ENCODE results near the gene BDKRB1.

Gene BDKRB1

DNA sequence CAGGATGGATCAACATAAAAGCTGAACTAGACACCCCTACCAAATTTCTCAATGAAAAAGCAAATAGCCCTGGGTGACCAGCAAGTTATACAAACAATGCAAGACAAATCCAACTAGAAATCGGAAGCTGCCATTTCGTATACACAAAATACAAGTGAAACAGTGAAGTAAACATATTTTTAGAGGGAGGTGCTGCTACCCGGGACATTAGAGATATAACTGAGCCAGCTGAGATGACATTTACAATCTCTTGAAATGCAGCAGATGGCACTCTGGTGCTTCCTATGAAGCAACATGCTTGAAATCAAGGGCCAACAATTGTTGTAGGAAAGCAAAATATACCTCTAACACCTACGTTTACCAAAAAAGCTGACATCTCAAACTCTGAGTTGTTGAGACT, 25.5 kb downstream of the BDKRB1 start:
- no peak for DNase-seq (ENCODE audit: low read depth in 2 of 2)

DNA sequence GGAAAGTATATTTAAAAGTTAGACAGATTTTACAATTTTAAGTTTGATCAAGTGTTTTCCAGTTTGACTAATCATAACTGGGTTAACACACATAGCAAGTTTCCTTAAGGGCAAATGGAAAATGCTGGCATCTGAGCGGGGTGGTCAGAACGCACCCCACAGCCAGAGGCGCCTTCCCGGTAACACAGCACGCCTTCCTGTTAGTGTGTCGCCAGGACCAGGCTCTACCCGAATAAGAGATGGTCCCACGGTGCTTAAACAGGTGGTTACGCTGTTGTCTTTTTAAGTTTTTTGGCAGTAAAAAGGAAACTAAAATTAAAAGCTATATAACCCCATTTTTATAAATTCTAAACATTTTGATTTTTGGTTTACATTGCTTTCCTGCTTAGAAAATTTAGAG, 28.0 kb downstream of the BDKRB1 start:
- no peak for DNase-seq (ENCODE audit: low read depth in 2 of 2)

DNA sequence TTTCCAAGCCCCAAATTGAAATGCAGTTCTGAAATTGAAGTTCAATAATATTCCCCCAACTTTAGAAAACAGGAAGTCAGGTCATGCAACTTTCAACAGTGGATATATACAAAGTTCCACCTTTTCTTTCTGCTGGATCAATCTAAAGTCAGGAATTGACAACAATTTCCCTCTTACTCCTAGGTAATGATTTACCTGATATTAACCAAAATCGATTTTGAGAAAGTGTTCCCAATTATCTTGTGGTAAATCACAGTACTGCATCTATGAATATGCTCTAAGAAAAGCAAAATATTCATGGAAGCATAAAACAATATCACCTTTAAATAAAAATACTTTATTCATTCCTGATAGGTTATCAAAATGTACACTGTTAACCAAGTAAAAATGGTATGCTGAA, 28.4 kb downstream of the BDKRB1 start:
- DNase-seq (ENCODE audit: low read depth in 2 of 2) = no peak

DNA sequence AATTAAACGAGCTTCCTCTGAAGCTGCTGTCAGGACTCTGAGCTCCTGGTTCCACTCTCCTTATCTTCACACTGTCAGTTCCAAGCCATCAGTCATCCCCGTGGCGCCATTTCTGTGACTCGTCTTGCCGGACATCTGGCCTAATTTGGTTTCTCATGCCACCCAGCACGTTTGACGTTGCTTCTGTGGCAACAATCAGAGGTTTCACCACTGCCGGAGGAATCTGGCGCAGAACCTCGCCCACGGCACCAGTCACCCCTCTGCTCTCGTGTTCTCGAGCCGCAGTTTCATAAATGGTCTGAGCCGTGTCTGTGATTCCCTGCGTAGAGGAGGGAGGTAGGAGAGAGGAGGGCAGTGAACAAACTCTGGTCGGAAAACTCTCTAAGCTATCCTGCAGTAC, 29.7 kb downstream of the BDKRB1 start:
- DNase-seq (ENCODE audit: low read depth in 2 of 2) = no peak

DNA sequence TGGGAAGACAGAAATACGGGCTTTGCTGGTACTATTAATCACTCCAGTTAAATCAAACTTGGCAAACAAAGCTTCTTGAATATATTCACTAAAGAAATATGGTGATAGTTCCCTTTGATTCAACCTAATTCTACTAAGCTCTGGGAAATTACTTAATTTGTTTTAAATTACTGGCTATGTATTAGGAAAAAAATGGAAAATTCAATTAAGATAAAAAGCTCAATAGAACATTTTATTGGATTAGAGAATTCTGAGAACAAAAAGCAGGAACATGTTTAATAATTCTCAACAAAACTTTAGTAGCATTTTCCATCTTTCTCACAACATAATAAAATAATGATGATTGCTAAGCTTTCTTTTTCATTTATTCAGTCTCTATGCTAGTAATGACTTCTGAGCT, 30.2 kb downstream of the BDKRB1 start:
- DNase-seq (ENCODE audit: low read depth in 2 of 2) = no peak

DNA sequence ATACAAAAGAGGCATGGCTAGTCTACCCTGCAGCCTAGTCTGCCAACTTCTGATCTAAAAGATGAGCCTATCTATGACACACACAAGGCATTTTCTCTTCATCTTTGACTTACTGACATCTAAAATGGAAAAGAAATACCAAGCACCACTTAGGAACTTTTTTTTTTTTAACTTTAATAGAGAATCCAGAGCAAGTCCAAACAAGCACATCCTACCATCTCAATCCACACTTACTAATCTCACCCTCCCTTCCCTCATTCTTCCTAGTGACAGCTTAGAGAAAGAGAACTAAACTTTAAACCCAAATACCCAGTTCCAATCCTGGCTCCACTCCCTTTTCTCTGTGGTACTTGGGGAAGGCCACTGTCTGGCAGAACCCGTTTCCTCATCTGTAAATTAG, 31.8 kb downstream of the BDKRB1 start:
- no peak for DNase-seq (ENCODE audit: low read depth in 2 of 2)

DNA sequence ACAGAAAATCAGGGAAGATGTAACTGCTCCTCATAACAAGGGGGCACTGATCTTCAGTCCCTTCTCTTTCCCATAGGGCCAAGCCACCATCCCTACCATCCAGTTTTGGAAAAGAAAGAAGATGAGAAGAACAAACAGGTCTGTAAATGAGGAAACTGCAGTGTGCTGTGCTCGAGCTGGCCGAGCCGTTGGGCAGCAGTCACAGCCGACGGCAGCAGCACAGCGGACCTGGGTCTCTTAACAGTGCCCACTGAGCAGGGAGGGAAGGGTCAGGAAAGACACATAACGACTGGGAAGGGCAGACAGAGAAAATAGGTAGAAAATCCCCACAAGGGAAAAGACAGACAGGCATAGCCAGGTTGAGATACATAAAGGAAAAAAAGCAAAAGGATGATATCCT, 38.2 kb downstream of the BDKRB1 start:
- no peak for DNase-seq (ENCODE audit: low read depth in 2 of 2)

DNA sequence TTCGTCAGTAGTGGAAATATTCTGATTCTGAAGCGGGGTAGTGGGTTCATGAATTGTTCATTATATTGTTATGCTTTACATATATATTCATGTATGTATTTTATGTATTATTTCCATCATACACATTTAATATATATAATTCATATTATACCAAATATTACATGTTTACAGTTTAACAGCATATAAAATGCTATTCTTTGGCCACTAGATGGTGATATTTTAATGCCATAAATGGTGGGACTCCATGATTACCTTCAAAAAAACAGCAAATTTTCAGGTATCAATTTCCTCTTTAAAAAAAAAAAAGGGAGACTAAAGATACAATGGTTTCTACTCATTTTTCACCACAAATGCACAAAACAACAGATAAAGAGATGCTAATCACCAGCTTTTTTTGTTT, 41.0 kb downstream of the BDKRB1 start:
- no peak for DNase-seq (ENCODE audit: low read depth in 2 of 2)

DNA sequence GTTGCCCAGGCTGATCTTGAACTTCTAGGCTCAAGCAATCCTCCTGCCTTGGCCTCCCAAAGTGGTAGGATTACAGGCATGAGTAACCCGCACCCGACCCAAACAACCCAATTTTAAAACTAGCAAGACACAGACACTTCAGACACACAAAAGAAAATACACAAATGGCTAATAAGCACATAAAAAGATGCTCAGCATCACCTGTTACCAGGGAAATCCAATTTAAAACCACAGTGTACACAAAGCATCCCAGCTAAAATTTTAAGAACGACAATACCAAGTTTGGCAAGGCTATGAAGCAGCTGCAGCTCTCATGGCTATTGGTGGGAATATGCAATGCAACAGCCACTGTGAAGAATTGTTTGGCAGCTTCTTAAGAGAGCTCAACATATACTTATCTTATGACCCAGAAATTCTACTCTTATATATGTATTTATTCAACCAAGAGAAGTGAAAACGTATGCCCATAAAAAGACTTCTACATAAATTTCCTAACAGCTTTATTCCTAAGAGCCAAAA, 42.0 kb downstream of the BDKRB1 start:
- DNase-seq (ENCODE audit: low read depth in 2 of 2) = no peak

DNA sequence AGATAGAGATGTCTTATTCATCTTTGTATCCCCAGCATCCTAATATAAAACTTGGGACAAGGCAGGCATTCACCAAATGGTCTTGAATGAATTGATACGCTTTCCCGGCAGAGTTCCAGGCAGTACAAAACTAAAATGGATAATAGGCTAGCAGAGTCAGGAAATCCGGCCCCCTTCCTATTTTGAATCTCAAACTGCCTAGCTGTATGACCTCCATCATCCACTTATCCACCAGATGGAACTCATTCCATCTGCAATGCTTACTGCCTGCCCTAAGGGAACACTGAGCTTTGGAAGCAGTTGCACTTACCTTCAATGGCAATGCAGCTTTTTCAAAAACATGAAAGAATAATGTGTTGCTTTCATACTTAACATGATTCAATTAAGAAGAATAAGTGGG, 43.4 kb downstream of the BDKRB1 start:
- no peak for DNase-seq (ENCODE audit: low read depth in 2 of 2)

DNA sequence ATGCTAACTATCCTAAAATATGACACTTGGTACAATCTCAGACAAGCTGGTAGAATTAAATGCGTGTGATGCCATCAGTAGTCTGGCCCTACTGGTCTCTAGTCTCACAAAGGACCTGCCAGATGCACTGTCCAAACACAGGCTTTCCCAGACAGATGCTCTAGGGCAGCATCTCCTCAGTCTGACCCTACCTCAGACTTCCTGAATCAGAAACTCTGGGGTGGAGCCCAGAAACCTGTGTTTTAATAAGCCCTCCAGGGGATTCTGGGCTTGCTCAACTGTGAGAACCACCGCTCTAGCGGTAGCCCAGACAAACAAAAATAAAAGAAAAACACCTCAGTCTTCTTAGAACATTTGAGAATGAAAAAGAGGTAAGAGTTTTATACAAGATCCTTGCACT, 48.0 kb downstream of the BDKRB1 start:
- DNase-seq (ENCODE audit: low read depth in 2 of 2) = no peak

DNA sequence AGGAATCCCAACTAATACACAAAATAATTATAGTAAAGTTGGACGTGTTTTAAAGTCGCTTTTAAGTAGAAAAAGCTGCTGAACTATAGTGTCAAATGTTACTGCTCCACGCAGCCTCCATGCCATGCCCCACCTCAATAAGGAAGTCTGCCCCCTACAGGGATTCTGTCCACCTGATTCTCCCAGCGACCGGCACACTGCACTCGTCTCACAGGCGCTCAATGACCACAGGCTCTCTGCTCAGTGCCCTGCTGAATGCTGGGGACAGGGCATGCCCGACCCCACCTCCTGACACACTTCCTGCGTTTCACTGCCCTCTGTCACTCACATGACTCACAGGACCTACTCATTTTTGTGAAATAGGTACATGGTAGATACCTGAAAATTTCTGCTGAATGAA, 48.9 kb downstream of the BDKRB1 start:
- DNase-seq (ENCODE audit: low read depth in 2 of 2) = no peak

DNA sequence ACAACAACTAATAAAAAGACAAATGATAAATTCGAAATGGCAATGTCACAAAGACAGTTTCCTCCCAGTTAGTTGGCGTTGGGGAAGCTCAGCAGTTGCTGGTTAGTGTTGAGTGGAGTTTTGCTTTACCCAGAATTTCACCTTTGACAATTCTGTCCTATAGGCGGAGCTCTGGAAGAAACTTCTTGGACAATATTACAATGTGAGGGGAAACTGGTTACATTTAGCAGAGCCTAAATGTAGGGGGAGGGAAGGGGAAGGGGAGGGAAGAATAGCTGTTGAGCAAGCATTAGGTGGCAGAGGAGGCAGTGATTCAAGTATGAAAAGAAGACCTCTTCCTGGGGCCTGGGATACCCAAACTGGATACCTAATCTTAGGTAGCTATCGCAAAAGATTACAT, 51.4 kb downstream of the BDKRB1 start:
- DNase-seq (ENCODE audit: low read depth in 2 of 2) = no peak

DNA sequence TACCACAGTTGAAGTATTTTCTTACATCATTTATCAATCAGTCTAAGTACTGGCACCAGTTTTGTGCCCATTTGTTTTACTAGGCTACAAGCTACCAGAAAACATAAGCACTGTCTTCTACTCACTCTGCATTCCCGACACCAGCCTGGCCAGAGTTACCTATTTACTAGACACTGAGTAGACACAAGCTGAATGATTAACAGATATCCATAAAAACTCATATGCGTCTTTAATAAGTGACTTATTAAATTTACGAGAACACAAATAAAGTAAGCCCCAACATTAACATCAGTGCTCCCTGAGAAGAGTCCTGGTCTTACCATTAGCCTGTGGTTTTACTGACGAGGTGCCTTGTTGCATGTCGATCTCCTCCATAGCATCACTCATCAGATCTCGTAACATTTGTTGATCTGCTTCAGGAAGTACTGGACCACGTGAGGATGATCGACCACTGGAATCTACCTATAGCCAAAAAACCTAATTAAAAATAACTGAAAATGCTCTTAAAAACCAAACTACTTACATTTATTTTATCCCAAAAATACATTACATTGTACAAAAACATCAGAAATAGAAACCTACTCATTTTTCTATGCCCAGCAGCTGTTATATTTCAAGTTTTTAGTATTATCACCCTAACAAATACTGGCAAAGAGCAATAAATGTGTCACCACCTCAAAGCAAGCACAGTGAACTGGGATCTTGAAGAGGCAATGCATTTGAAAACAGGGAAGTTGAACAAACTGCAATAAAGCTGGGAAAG, 53.3 kb downstream of the BDKRB1 start:
- DNase-seq (ENCODE audit: low read depth in 2 of 2) = no peak

DNA sequence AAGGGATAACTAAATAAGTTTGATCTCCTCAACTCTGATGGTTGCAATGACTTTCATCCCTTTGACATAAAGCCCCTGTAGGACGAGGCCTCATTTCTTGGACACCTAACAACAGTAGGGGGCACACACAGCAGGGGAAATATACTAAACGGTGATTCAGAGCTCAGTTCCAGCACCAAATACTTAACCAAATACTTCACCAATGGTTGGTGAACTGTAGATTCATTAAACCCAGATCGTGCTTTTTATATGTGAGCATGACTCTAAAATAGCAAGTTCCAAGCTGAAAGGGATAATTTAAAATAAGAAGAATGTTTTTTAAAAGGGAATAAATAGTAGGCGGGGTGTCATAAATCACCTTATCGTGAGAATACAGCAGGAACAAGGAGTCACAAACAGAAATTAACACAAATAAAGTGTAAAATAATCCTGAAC, 53.9 kb downstream of the BDKRB1 start:
- DNase-seq (ENCODE audit: low read depth in 2 of 2) = no peak

DNA sequence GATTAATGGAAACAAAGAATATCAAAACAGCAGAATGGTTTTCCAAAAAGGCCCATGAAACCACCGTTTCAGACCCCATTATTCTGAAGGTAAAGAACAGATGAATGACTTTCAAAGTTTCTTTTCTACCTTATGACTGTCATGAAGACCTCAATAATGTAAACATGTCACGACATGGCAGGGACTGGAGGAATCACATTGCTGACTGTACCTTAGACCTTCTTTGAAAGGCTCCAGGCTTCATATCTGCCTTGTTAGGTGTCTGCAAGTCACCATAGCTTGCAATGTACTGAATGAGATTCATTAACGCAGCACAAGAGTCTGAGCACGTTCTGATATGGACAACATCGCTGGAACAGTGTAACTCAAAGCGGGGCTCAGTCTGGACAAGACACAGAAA, 54.9 kb downstream of the BDKRB1 start:
- DNase-seq (ENCODE audit: low read depth in 2 of 2) = no peak
